ENCODE measurements around the gene LARP4B. TPM values are rescaled to one million over a fixed set of nuclear protein-coding genes. Genes with fewer than 3 reads are reported as not detected.

The LARP4B gene
- total and polyA plus RNA-seq, 2 donors (not counting 3 experiments of a cell fraction or from before 2014, with no cell fraction given) = 27.4 to 101 TPM

DNA sequence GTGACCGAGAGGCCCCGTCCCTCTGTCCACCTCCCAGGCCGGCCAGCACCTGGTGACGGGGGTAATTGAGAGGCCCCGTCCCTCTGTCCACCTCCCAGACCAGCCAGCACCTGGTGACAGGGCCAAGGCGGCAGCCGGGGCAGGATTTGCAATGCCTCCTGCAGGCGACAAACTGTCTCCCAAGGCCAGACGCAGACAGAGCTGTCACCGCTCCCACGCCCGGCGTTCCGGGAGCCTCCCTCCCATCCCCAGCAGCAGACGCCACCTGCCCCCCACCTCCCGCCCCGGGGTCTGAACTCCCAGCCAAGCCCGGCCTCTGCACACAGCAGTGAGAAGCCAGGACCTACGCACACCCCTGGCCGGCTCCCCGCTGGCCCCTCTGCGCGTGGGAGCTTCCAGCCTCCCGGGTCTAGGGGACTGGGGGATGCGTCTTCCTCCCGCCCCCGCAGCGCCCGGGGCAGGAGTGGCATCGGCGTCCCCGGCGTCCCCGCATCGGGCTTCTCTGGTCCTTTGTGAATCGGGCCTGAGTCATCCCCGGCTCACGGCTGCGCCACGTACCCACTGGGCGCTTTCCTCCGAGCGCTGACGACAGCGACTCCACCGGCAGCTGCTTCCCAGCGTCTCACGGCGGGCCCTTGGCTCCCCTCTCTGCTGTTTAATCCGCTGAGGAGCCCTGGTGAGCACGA, 147.0 kb downstream of the LARP4B start:
- H3K9me3 ChIP-seq (replicated peaks; ENCODE audit: control insufficient read depth, insufficient read depth, low read length) = no peaks in the 10 kb centered on the region
- peak overlapping the region in 1 of 3 experiments; percentile 20 for H3K4me3 ChIP-seq (replicated peaks in 1 of 3; ENCODE audit: insufficient read depth in 1 of 3, low read depth in 1 of 3, low read length in 3 of 3)
- H2AFZ ChIP-seq (ENCODE audit: low read depth, low read length) = peak overlapping the region; percentile 76
- H3K27me3 ChIP-seq (ENCODE audit: control insufficient read depth in 2 of 2, insufficient read depth in 2 of 2, low read length in 2 of 2) = no peaks in the 10 kb centered on the region
- no peak overlapping the region for H3K27ac ChIP-seq (ENCODE audit: insufficient read depth, low read depth, low read length)
- H3K4me2 ChIP-seq (ENCODE audit: insufficient read depth, low read length) = peak overlapping the region; percentile 28
- H4K20me1 ChIP-seq (replicated peaks; ENCODE audit: control insufficient read depth, extremely low read depth, insufficient read depth, low read length) = no peaks in the 10 kb centered on the region
- TF ChIP-seq FOS (IDR thresholded peaks at IDR 0.05; ENCODE audit: borderline replicate concordance, insufficient read depth, low read length) (peak; percentile 62), CTCF (IDR thresholded peaks at IDR 0.05; ENCODE audit: extremely low read depth in 1 of 2, insufficient read depth in 1 of 2, low read depth in 1 of 2, low read length in 2 of 2) (peak; percentile 8 to 26), EZH2 (IDR thresholded peaks at IDR 0.05; ENCODE audit: borderline replicate concordance, low read depth, low read length, severe bottlenecking) (no peak), POLR2AphosphoS5 (IDR thresholded peaks at IDR 0.05; ENCODE audit: insufficient read depth, low read depth, low read length) (no peak)
- TF ChIP-seq, protein P1, sequence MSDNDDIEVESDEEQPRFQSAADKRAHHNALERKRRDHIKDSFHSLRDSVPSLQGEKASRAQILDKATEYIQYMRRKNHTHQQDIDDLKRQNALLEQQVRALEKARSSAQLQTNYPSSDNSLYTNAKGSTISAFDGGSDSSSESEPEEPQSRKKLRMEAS (IDR thresholded peaks at IDR 0.05; ENCODE audit: insufficient read depth, insufficient read length) = no peak
- H3K9ac ChIP-seq (replicated peaks; ENCODE audit: extremely low read depth, insufficient read depth, low read length) = peak overlapping the region; percentile 55
- no TSS peak for BruUV-seq (replicated peaks)
- no peaks in the 10 kb centered on the region for H3K36me3 ChIP-seq (ENCODE audit: control insufficient read depth in 2 of 2, extremely low read depth in 1 of 2, insufficient read depth in 2 of 2, low read length in 2 of 2)
- ChIA-PET POLR2A (no interaction called here), CTCF (interaction anchor here (0.9 to 2.6 kb wide), 3 partner anchors 10 to 274 kb away, joined by 4 to 15 read pairs (median 5); no protein-coding TSS in a partner anchor)
- DNase-seq (ENCODE audit: low read depth, low spot score) (peak; percentile 76), FAIRE-seq (peak; percentile 78)
- H3K4me1 ChIP-seq (ENCODE audit: control insufficient read depth, extremely low read depth, insufficient read depth, low read length) = peaks cover 2% of the 10 kb centered on the region
- H3K79me2 ChIP-seq (ENCODE audit: control insufficient read depth, insufficient read depth, low read length) = no peaks in the 10 kb centered on the region
- intact Hi-C loops (cut with micrococcal nuclease) (no loop called here), dilution Hi-C loops (cut with MboI; ENCODE audit: extremely low pct_ligation_motif_present, low sequenced_read_pairs) (no loop called here)
- H3K9me1 ChIP-seq (replicated peaks; ENCODE audit: control insufficient read depth, extremely low read depth, insufficient read depth, low read length) = no peaks in the 10 kb centered on the region

Measured in endothelial cell of umbilical vein (primary cell).